ENCODE results near the gene IL1RAPL2.
"Not testable (repeated sequence)": the region's sequence is repeated elsewhere in the genome, so short reads cannot be mapped to it uniquely, and the experiment has no call there.

IL1RAPL2 gene

DNA sequence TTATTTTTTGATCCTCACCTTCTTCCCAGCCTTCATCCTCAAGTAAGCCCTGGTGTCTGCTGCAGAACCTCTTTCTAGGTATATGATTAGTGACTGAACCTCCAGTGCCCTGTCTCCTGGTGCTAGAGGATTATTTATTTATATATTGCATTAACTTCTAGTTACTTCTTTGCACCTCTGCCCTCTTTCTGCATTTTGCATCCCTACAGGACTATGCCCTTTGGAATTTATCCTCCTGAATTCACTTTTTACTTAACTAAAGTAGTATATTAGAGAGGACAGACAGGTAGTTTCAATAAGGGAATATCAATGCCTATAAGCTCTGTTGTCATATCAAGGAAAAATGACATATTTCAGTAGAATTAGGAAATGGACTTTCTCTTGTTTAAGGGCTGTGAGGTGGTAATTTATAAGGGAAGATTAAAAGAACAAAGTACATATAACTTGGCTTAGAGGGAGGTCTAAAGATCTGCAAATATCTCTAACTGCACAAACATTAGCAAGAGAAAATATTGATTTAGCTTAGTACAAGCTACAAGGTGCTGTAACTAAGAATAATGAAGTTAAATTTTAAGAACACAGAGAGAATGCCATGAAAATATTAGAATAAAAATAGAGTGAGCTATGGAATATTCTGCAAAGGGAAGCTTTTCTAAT lies 472.8 kb downstream of the IL1RAPL2 start:
- DNase-seq: no peak

- no peak for DNase-seq
Observed at GRCh38 chrX:105050921-105051320, 484.9 kb downstream of the IL1RAPL2 start.

GRCh38 chrX:105051364-105051763 lies 485.4 kb downstream of the IL1RAPL2 start:
- DNase-seq: no peak

DNA sequence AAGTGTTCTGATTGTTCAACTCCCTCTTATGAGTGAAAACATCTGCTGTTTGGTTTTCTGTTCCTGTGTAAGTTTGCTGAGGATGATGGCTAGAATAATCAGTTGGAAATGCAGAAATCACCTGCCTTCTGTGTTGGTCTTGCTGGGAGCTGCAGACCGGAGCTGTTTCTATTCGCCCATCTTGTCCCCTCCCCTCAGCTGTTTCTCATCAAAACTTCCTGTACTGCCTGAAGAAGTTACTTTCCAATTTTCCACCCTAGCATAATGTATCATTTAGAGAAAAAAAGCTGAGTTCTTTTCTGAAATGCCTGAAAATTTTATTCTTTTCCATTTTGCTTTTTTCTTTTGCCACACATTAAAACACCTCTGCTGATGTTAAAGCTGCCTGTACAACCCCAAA lies 486.9 kb downstream of the IL1RAPL2 start:
- DNase-seq: no peak

GRCh38 chrX:105063743-105064142 lies 497.7 kb downstream of the IL1RAPL2 start:
- no peak for DNase-seq

DNA sequence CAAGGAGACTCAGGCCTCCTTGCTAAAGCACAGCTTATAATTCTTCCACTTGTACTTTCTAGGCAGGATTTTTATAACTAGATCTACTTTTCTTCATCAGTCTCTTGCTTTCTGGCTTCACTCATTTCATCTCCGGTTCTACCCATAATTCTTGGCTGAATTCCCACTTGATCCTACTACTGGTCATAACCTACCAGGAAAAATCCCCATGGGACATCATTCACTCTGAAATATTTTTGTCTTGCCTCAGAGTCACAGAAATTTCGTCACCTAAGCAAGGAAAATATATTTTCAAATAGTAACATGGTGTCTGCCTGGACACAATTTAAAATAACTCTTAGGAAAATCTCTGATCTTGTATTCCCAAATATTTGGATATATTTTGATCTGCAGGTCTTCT lies 532.2 kb downstream of the IL1RAPL2 start:
- DNase-seq: no peak

- DNase-seq: no peak
Observed at GRCh38 chrX:105098812-105099211, 532.8 kb downstream of the IL1RAPL2 start.

GRCh38 chrX:105101378-105101777 lies 535.4 kb downstream of the IL1RAPL2 start:
- no peak for DNase-seq

DNA sequence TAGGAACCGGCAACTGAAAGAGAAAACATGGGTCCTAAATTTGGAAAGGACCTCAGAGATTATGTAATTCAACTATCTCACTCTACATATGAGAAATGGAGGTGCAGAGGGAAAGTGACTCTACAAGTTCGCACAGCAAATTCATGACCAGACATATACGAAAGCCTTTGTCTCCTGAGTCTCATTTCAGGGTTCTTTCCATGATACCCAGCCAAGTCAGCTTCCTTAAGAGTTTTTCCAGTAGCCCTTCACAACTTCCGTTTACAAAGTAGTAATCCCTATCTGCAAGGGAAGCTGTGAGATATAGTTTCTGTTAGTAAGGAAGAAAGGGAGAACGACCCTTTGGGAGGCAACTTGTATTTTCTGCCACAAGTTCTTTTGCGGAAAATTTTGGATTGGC lies 543.9 kb downstream of the IL1RAPL2 start:
- DNase-seq: no peak

- DNase-seq: no peak
Observed at GRCh38 chrX:105114554-105115130, 548.6 kb downstream of the IL1RAPL2 start.

GRCh38 chrX:105115596-105116320 lies 549.8 kb downstream of the IL1RAPL2 start:
- DNase-seq: not testable (repeated sequence)

GRCh38 chrX:105116486-105116885 lies 550.5 kb downstream of the IL1RAPL2 start:
- no peak for DNase-seq

GRCh38 chrX:105117621-105118020 lies 551.6 kb downstream of the IL1RAPL2 start:
- no peak for DNase-seq

DNA sequence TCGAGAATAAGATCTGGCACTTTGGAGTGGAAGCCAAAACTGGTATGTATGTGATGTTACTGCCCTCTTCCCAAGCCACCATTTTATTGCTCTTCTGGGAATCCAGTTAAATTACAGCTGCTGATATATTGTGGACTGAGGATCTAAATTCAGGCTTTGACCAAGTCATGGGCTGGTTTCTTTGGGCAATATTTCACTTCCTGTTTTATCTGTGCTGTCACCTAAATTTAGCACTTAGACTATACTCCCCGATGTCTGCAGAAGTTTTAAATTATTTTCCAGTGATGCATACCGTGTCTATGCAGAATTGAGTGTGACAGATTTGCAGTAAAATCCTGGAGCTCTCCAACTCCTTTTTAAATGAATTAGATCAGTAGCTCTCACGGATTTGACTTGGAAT lies 554.5 kb downstream of the IL1RAPL2 start:
- no peak for DNase-seq

GRCh38 chrX:105121186-105121585 lies 555.2 kb downstream of the IL1RAPL2 start:
- no peak for DNase-seq

GRCh38 chrX:105126201-105126600 lies 560.2 kb downstream of the IL1RAPL2 start:
- DNase-seq: no peak

GRCh38 chrX:105134273-105134672 lies 568.3 kb downstream of the IL1RAPL2 start:
- no peak for DNase-seq

DNA sequence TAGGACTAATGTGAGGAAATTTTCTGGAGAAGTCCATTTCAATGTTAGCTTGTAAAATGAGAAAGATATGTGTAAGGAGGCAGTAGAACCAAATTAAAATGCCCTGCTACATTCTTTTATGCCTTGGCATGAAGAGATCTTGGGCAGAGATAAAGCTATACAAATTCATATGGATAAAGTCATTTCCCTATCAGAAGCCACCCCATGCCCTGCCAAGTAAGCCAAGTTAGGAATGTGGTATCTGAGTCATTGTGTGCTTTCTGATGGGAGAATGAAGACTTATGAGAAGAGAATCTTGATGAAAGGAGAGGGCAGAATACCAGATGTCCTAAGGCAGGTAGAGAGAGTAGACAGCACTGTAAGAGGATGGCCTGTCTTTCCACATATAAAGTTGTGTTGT lies 570.8 kb downstream of the IL1RAPL2 start:
- no peak for DNase-seq

DNA sequence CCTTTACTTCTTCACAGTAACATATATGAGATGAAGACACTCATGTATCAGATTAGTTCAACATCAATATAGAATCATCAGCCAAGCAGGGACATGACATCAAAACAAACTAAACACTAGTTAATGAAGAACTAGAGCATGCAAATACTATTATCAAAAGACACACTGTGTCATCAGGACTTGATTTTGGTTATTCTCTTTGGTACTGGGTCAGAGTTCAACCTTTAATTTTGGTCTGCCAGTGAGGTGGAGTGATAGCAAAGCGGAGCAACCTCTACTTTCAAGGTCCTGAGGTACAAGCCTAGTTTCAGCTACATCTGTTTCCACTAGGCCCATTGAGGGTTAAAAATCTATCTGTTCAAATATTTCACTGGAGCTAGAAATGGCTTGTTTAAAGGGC lies 584.0 kb downstream of the IL1RAPL2 start:
- DNase-seq: peak in 1 of 2 experiments; percentile 1

DNA sequence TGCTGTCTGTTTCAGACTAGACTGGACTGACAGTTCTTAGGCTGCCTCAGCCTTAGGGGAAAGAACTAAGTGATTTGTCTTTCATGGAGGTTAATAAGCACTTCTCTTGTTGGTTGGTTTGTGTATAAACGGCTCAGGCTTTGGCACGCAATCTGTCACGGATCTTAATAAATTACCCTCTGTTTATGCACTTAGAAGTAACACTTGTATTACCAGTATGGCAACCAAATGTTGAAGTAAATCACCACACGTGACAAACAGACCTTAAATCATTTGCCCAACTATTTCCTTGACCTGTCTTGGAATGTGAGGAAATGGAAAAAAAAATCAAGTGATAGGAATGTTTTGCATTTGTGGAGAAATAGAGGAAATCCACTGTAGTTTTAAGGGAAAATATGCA lies 584.6 kb downstream of the IL1RAPL2 start:
- no peak for DNase-seq

DNA sequence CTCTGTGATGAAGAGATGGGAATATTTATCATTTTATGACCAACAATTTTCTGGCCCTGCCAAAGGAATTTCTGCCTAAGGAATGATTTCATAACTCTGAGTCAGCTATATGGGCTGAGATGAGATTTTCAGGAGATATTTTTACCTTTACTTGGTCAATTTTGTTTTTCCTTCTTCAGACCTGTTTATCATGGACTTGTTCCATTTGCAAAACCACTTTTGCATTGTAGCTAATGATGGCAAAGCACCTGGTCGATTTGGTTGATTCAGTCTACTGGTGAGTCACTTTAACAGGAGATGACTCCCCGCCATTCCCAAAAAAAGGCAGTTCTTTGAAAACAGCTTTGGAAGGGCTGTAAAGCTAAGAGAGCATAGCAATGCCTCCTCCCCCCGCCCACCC lies 601.2 kb downstream of the IL1RAPL2 start:
- no peak for DNase-seq

- no peak for DNase-seq
Observed at GRCh38 chrX:105168577-105168976, 602.6 kb downstream of the IL1RAPL2 start.

GRCh38 chrX:105173071-105173470 lies 607.1 kb downstream of the IL1RAPL2 start:
- DNase-seq: no peak

- no peak for DNase-seq
Observed at GRCh38 chrX:105179644-105180043, 613.6 kb downstream of the IL1RAPL2 start.

Data from NCI-H526 (cell line).